ENCODE results near the gene GID8.
"Not testable (repeated sequence)": the region's sequence is repeated elsewhere in the genome, so short reads cannot be mapped to it uniquely, and the experiment has no call there.

Gene GID8

GRCh38 chr20:62959101-62959971 is 21.4 kb downstream of the GID8 start:
- no peak for DNase-seq

- no peak for DNase-seq
These were observed 22.1 kb downstream of the GID8 start for GRCh38 chr20:62959998-62960436.

GRCh38 chr20:62960446-62961309 is 22.7 kb downstream of the GID8 start:
- not testable (repeated sequence) for DNase-seq

- DNase-seq = no peak
These were observed 23.4 kb downstream of the GID8 start for GRCh38 chr20:62961310-62961783.

DNA sequence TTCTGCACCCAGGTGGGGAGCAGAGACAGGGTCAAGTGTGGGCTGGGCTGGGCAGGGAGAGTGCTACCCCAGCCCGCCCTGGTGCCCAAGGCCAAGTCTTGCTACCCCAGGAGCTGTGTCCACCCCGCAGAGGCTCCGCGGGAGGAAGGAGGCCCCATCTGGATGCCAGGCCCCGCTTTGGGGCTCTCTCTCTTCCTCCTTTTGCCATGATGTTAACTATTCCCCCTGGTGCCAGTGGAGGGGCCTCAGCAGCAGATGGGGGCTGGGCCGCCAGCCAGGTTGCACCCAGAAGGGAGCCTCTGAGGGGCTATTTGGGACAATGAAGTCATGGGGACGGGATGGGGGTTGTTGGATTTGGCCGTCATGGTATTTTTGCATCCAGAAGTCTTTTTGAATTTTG is 23.9 kb downstream of the GID8 start:
- no peak for DNase-seq

GRCh38 chr20:62962221-62962879 is 24.4 kb downstream of the GID8 start:
- DNase-seq = no peak

- no peak for DNase-seq
These were observed 25.1 kb downstream of the GID8 start for GRCh38 chr20:62962891-62963613.

DNA sequence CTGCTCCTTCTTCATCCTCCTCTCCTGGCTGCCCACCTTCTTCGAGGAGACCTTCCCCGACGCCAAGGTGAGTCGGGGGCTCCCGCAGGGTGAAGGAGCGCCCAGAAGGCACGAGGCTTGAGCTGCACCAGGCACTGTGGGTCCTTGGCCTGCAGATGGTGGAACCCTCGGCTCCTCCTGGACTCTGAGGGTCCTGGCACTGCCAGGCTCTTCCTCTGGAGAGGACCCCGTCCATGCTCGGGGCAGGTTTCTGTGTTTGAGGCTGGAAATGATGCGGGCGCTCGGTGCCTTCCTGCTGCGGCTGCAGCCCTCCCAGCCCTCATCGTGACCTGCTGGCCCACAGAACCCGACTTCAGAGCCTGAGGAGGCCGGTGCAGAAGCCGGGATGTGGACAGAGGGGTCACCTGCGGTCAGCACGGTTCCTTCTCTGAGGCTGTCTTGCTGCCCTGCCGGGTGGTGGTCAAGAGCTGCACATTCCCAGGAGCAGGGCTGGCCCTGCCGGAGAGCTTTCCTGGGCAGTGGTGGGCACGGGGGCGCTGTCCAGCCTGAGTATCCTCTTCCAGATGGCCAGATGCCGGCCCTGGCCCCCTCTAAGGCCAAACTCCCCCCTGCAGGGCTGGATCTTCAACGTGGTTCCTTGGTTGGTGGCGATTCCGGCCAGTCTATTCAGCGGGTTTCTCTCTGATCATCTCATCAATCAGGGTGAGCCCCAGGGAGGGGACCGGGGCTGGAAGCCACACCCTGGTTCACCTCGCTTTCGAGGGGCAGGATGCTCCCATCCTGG is 25.9 kb downstream of the GID8 start:
- DNase-seq = no peak

GRCh38 chr20:62964700-62965099 is 26.8 kb downstream of the GID8 start:
- no peak for DNase-seq

GRCh38 chr20:62965363-62965771 is 27.4 kb downstream of the GID8 start:
- no peak for DNase-seq

- no peak for DNase-seq
These were observed 28.5 kb downstream of the GID8 start for GRCh38 chr20:62966212-62967148.

GRCh38 chr20:62967149-62967501 is 29.2 kb downstream of the GID8 start:
- no peak for DNase-seq

- DNase-seq = no peak
These were observed 29.8 kb downstream of the GID8 start for GRCh38 chr20:62967628-62968351.

DNA sequence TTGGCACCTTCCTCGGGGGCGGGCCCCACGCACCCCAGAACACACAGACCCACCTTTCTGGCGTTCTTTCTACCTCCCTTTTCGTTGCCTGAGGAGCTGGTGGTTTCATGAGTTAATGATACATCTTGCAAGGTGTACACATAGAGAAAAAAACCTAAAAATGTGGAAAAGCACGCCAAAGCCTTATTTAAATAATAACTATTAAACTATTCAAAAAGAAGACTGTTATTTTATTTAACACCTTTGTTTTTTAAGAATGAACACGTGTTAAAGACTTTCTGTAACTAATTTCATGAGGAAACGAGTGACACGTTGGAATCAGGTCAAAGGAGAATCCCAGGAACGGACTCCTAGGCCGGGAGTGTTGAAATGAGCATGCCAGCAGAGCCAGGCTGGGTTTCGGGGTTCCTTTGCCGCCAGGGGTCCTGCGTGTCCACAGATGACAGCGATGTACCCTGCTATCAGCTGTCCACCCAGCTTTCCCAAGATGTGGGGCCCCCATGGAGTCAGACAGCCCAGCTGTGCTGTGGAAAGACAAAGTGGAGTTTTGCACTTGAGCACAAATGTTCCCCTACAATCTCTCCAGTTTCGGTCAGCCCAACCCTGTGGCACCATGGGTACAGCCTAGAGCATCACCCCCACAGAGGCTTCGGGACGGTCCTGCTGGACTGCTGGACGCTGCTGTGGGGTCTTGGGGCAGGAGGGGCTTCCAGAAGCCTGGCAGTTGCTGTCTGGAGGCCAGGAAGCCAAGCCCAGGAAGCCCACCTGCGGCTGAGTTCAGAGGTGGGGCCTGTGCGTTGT is 30.6 kb downstream of the GID8 start:
- no peak for DNase-seq

DNA sequence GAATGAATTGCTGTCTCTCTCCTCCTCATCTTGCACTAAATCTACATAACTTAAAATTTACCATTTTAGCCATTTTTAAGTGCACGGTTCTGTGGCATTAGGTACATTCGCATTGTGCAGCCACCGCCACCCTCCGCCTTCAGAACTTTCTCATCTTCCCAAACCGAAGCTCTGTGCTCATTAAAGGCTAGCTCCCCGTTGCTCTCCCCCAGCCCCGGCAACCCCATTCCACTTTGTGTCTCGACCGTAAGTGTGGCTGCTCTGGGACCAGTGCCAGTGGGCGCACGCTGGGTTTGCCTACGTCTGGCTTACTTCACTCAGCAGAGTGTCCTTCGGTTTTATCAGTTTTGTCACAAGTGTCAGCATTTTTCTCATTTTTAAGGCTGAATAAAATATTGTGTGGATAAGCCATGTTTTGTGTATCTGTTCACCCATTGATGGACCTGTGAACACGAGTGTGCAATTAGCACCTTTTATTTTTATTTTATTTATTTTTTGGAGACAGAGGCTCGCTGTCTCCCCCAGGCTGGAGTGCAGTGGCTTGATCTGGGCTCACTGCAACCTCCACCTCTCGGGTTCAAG is 31.3 kb downstream of the GID8 start:
- no peak for DNase-seq

DNA sequence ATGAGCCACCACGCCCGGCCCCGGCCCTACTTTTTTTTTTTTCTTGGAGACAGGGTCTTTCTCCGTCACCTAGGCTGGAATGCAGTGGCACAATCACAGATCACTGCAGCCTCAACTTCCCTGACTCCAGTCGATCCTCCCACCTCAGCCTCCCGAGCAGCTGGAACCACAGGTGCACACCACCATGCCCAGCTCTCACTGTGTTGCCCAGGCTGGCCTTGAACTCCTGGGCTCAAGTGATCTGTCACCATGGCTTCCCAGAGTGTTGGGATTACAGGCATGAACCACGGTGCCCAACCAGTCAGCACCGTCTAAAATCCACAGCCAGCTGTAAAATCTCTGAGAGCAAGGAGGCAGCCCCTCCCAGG is 32.0 kb downstream of the GID8 start:
- no peak for DNase-seq

DNA sequence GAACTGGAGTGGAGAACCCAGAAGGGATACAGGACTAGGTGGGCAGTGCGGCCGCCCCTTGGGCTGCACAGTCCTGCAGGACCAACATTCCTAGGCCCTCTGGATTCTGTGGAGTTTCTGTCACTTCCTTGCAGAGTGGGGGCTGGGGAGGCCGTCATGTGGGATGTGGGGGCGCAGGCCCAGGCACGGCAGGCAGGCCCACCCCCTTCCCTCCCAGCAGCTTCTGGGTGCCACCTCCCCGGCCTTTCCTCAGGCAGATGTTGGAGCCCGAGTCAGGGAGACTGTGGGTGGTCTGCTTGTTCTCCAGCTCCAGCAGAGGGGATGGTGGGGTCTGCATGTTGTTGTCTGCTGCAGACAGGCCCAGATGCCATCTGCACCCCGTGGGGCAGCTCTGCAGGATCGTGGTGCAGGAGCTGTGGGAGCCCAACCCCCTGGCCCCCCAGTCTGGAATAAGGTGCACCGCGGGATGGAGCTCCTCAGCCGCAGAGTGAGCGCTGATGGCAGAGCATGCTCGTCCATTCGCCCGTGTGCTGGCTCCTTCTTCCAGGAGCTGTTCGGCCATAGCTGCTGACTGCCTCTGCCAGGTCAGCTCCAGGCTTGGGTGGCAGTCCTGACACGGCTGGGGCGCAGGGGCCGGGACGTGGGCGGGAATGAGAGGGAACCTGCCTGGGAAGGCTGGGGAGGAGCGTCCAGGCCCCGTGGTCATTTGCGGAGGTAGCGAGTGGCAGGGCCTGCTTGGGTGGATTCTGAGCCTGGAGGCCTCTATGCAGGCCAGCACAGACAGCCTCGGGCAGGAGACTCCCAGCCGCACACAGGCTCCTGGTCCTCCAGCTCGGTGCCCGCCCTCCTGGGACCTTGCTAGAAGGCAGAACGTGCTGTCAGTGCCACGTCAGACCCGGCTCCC is 32.6 kb downstream of the GID8 start:
- no peak for DNase-seq

Data from T-helper 9 cell (primary cell).